ENCODE measurements around the gene B4GALNT2. TPM values are rescaled to one million over a fixed set of nuclear protein-coding genes. Genes with fewer than 3 reads are reported as not detected.

The B4GALNT2 gene
- total and polyA plus RNA-seq, 2 of the 8 experiments (the other 6 are each of a cell fraction or from before 2014, with no cell fraction given) = not detected

DNA sequence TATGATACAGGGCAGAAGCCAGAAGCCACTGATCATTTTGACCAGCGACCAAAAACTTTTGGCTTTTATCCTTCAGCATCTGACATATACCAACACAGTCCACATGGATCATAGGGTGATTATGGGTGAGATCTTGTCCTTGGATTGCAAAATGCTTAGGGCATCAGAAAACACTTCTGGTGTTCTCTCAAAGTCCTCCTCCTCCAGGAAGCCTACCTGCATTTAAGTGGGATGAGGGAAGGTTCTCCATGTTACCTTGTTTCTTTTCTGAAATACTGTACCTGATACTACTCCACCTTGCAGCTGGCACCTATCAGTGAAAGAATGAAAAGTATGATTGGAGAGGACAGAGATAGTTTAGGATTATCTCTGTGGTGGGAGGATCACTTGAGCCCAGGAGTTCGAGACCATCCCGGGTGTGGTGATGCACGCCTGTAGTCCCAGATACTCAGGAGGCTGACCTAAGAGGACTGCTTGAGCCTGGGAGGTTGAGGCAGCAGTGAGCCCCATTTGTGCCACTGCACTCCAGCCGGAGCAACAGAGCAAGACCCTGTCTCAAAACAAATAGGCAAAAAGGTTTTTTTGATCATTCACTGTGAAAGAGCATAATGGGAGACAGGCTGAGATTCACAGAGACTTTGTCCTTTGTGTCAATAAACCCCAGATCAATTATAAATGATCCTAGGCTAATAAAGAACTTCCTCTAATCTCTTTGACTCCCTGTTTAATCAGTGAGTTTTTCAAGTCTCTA lies 46.8 kb upstream of the B4GALNT2 start:
- CTCF ChIA-PET (ENCODE audit: partially characterized antibody) = no interaction called here
- no peak overlapping the region for H3K4me3 ChIP-seq (ENCODE audit: extremely low read depth in 1 of 4, insufficient read depth in 2 of 4, low read depth in 3 of 4, low read length in 4 of 4)
- POLR2A ChIA-PET (ENCODE audit: partially characterized antibody) = interaction anchor here (1.3 to 1.6 kb wide), 2 partner anchors 26 to 128 kb away, joined by 3 to 9 read pairs; no protein-coding TSS in a partner anchor
- TF ChIP-seq EZH2 (IDR thresholded peaks at IDR 0.05; ENCODE audit: low read depth, low read length, severe bottlenecking) (no peak), SP2 (IDR thresholded peaks at IDR 0.05; ENCODE audit: low read length) (no peak), KDM5A (IDR thresholded peaks at IDR 0.05; ENCODE audit: low read length) (no peak), HDAC2 (IDR thresholded peaks at IDR 0.05; ENCODE audit: borderline replicate concordance in 1 of 2, low read depth in 2 of 2, low read length in 2 of 2) (no peak), SUZ12 (IDR thresholded peaks at IDR 0.05; ENCODE audit: low read length) (no peak), HDAC6 (IDR thresholded peaks at IDR 0.05; ENCODE audit: low read depth, low read length) (no peak), CBX8 (IDR thresholded peaks at IDR 0.05; ENCODE audit: borderline replicate concordance, low read depth, low read length) (no peak), BRCA1 (IDR thresholded peaks at IDR 0.05; ENCODE audit: low read depth, low read length) (no peak), SIN3A (conservative IDR thresholded peaks at IDR 0.05 in 1 of 2, IDR thresholded peaks at IDR 0.05 in 1 of 2; ENCODE audit: low read depth in 1 of 2, low read length in 2 of 2) (no peak)
- TF ChIP-seq, protein P1, sequence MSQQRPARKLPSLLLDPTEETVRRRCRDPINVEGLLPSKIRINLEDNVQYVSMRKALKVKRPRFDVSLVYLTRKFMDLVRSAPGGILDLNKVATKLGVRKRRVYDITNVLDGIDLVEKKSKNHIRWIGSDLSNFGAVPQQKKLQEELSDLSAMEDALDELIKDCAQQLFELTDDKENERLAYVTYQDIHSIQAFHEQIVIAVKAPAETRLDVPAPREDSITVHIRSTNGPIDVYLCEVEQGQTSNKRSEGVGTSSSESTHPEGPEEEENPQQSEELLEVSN (IDR thresholded peaks at IDR 0.05) = no peak
- TF ChIP-seq, protein P2, sequence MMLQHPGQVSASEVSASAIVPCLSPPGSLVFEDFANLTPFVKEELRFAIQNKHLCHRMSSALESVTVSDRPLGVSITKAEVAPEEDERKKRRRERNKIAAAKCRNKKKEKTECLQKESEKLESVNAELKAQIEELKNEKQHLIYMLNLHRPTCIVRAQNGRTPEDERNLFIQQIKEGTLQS (IDR thresholded peaks at IDR 0.05; ENCODE audit: insufficient read depth, low read depth, low read length) = no peak

More for the DNA sequence above, 46.8 kb upstream of the B4GALNT2 start:
- Histone ChIP-seq H3K14ac (ENCODE audit: insufficient read length) (no peak overlapping the region), H3K9me3 (ENCODE audit: insufficient read depth in 2 of 2, low read depth in 1 of 2, low read length in 1 of 2) (no peaks in the 10 kb centered on the region), H2BK5ac (ENCODE audit: low read depth, low read length) (no peak overlapping the region), H2AK5ac (ENCODE audit: low read depth, low read length) (no peak overlapping the region), H4K8ac (ENCODE audit: extremely low read depth, insufficient read depth, low read length) (no peak overlapping the region), H2BK20ac (ENCODE audit: low read length) (no peak overlapping the region), H2BK15ac (ENCODE audit: low read length) (no peak overlapping the region), H3K9ac (replicated peaks in 1 of 4; ENCODE audit: extremely low read depth in 1 of 4, low read depth in 3 of 4, low read length in 3 of 4) (no peak overlapping the region), H3K4ac (replicated peaks; ENCODE audit: insufficient read length, low read depth, low read length) (no peak overlapping the region), H3K79me2 (ENCODE audit: control insufficient read depth in 1 of 2, insufficient read depth in 2 of 2, low read length in 2 of 2) (no peaks in the 10 kb centered on the region), H3K18ac (ENCODE audit: extremely low read depth, low read length) (no peak overlapping the region), H3K4me1 (replicated peaks in 1 of 4; ENCODE audit: control insufficient read depth in 3 of 4, insufficient read depth in 4 of 4, low read length in 3 of 4) (peaks cover 0 to 10% (median under 1%) of the 10 kb centered on the region in 4 experiments; a peak in 4 of 7 replicates), H2BK120ac (replicated peaks; ENCODE audit: low read depth, low read length) (no peak overlapping the region), H3K23ac (ENCODE audit: insufficient read length) (no peak overlapping the region), H3K4me2 (ENCODE audit: insufficient read depth in 1 of 2, low read depth in 2 of 2, low read length in 2 of 2) (no peak overlapping the region), H4K20me1 (replicated peaks in 1 of 2; ENCODE audit: control insufficient read depth in 1 of 2, insufficient read depth in 2 of 2, low read length in 2 of 2) (no peaks in the 10 kb centered on the region), H4K5ac (ENCODE audit: insufficient read length, low read depth, low read length) (no peak overlapping the region), H2BK12ac (ENCODE audit: low read depth, low read length) (no peak overlapping the region), H3K27me3 (replicated peaks in 1 of 4; ENCODE audit: control insufficient read depth in 3 of 4, extremely low read depth in 1 of 4, insufficient read depth in 3 of 4, low read length in 3 of 4) (no peaks in the 10 kb centered on the region), H4K91ac (replicated peaks; ENCODE audit: insufficient read length, low read length) (no peak overlapping the region), H3K23me2 (ENCODE audit: low read depth, low read length) (no peaks in the 10 kb centered on the region), H3K79me1 (ENCODE audit: low read depth, low read length) (no peaks in the 10 kb centered on the region), H3K56ac (replicated peaks; ENCODE audit: insufficient read length, low read depth, low read length) (no peak overlapping the region), H2AFZ (ENCODE audit: low read length) (no peak overlapping the region), H3K36me3 (ENCODE audit: control insufficient read depth in 2 of 4, insufficient read depth in 4 of 4, low read length in 3 of 4) (no peaks in the 10 kb centered on the region; a peak in 1 of 8 replicates), H3K27ac (ENCODE audit: low read depth, low read length) (no peak overlapping the region)
- 79% methylated on average over 5 of the region's 5 CpGs; no CpG with 5 or more reads in 1 of the 2 experiments for WGBS, 2 experiments (ENCODE audit: extremely low coverage in 1 of 2, insufficient coverage in 1 of 2, insufficient read length in 1 of 2, insufficient replicate concordance in 2 of 2, low coverage in 1 of 2, low lambda C conversion rate in 2 of 2, missing lambda C conversion rate in 1 of 2)
- FAIRE-seq (no peak), DNase-seq (ENCODE audit: low read depth in 1 of 2, low spot score in 2 of 2) (no peak)
